HepG2 (cell line): ENCODE measurements around the gene MSMB. TPM values are rescaled to one million over a fixed set of nuclear protein-coding genes. Genes with fewer than 3 reads are reported as not detected.
A peak's percentile ranks its signal among the peaks of the same experiment; 100 is the strongest.

Experiments
- ARNTL ChIP-seq: sonication (generic); formaldehyde crosslinking; IDR thresholded peaks from 2 replicates; pipeline ENCODE4 v1.4.0; 2020; ENCODE audit warnings: mild to moderate bottlenecking, missing genetic modification reagents
- CBX1 ChIP-seq: IDR thresholded peaks from one replicate; pipeline ENCODE4 v1.6.1; 2016; ENCODE audit warnings: antibody characterized with exemption, low read depth
- DMAP1 ChIP-seq: IDR thresholded peaks from 2 replicates; pipeline ENCODE4 v1.6.1; 2016
- EED ChIP-seq: sonication (generic); formaldehyde crosslinking; IDR thresholded peaks from 2 replicates; pipeline ENCODE4 v1.5.0; 2020; ENCODE audit warnings: mild to moderate bottlenecking, missing genetic modification reagents
- EHMT2 ChIP-seq: fragments of 200-600 bp; sonication (generic); IDR thresholded peaks from 2 replicates; pipeline ENCODE4 v1.7.0; 2017; ENCODE audit warnings: antibody characterized with exemption, low read depth, low read length, borderline replicate concordance
- ELF3 ChIP-seq: IDR thresholded peaks from 2 replicates; pipeline ENCODE4 v1.6.1; 2016; ENCODE audit warnings: missing genetic modification reagents, missing compliant biosample characterization
- FOXP4 ChIP-seq: sonication (generic); formaldehyde crosslinking; IDR thresholded peaks from 2 replicates; pipeline ENCODE4 v1.4.0; 2020; ENCODE audit warnings: missing genetic modification reagents
- GLI4 ChIP-seq: sonication (generic); formaldehyde crosslinking; IDR thresholded peaks from 2 replicates; pipeline ENCODE4 v1.5.1; 2020; ENCODE audit warnings: missing genetic modification reagents, mild to moderate bottlenecking, moderate library complexity, borderline replicate concordance
- IKZF1 ChIP-seq: fragments of 450-650 bp; IDR thresholded peaks from 2 replicates; pipeline ENCODE4 v1.7.1; 2016
- MTA1 ChIP-seq: sonication (generic); formaldehyde crosslinking; IDR thresholded peaks from 2 replicates; pipeline ENCODE4 v1.4.0; 2020; ENCODE audit warnings: missing genetic modification reagents, mild to moderate bottlenecking, borderline replicate concordance
- MZF1 ChIP-seq: sonication (generic); formaldehyde crosslinking; IDR thresholded peaks from 2 replicates; pipeline ENCODE4 v1.8.1; 2023; ENCODE audit warnings: mild to moderate bottlenecking, missing genetic modification reagents, borderline replicate concordance
- NRL ChIP-seq: sonication (generic); formaldehyde crosslinking; IDR thresholded peaks from 2 replicates; pipeline ENCODE4 v1.5.0; 2020; ENCODE audit warnings: missing genetic modification reagents, mild to moderate bottlenecking, moderate library complexity, borderline replicate concordance
- PRMT3 ChIP-seq: sonication (generic); formaldehyde crosslinking; IDR thresholded peaks from 2 replicates; pipeline ENCODE4 v1.8.1; 2022; ENCODE audit warnings: low read depth, mild to moderate bottlenecking, moderate library complexity, missing genetic modification reagents, borderline replicate concordance
- SALL2 ChIP-seq: sonication (generic); formaldehyde crosslinking; IDR thresholded peaks from 2 replicates; pipeline ENCODE4 v1.8.1; 2023; ENCODE audit warnings: mild to moderate bottlenecking, missing genetic modification reagents, inconsistent platforms
- SMAD9 ChIP-seq: sonication (generic); formaldehyde crosslinking; IDR thresholded peaks from 2 replicates; pipeline ENCODE4 v1.5.1; 2020; ENCODE audit warnings: mild to moderate bottlenecking, missing genetic modification reagents
- ZFP37 ChIP-seq: sonication (generic); formaldehyde crosslinking; IDR thresholded peaks from 2 replicates; pipeline ENCODE4 v1.4.0; 2020; ENCODE audit warnings: missing genetic modification reagents, borderline replicate concordance
- ZNF205 ChIP-seq: IDR thresholded peaks from 2 replicates; pipeline ENCODE4 v1.6.1; 2018; ENCODE audit warnings: missing biosample characterization, missing genetic modification reagents
- ZNF260 ChIP-seq: sonication (generic); formaldehyde crosslinking; IDR thresholded peaks from 2 replicates; pipeline ENCODE4 v1.4.0; 2020; ENCODE audit warnings: missing genetic modification reagents, low read depth, mild to moderate bottlenecking, borderline replicate concordance
- ZNF326 ChIP-seq: sonication (generic); formaldehyde crosslinking; IDR thresholded peaks from 2 replicates; pipeline ENCODE4 v1.4.0; 2020; ENCODE audit warnings: missing genetic modification reagents, borderline replicate concordance
- ZNF552 ChIP-seq: sonication (generic); formaldehyde crosslinking; IDR thresholded peaks from 2 replicates; pipeline ENCODE4 v1.9.0; 2022; ENCODE audit warnings: missing genetic modification reagents, mild to moderate bottlenecking, borderline replicate concordance
- ZNF629 ChIP-seq: sonication (generic); formaldehyde crosslinking; conservative IDR thresholded peaks from 2 replicates; pipeline ENCODE4 v1.5.0; 2020; ENCODE audit warnings: missing genetic modification reagents
- ZNF75D ChIP-seq: sonication (generic); formaldehyde crosslinking; IDR thresholded peaks from 2 replicates; pipeline ENCODE4 v1.8.1; 2023; ENCODE audit warnings: missing genetic modification reagents, mild to moderate bottlenecking, borderline replicate concordance
- ZNF891 ChIP-seq: sonication (generic); formaldehyde crosslinking; IDR thresholded peaks from 2 replicates; pipeline ENCODE4 v1.5.0; 2020; ENCODE audit warnings: mild to moderate bottlenecking, missing genetic modification reagents
- ZSCAN30 ChIP-seq: sonication (generic); formaldehyde crosslinking; IDR thresholded peaks from 2 replicates; pipeline ENCODE4 v1.5.0; 2020; ENCODE audit warnings: mild to moderate bottlenecking, missing genetic modification reagents
- polyA plus RNA-seq, 8 experiments: library from polyadenylated mRNA; depleted of rRNA in 3 of 8; stranded (reverse) in 7 of 8; unstranded in 1 of 8; fragments of >200 nt; fragmentation: Illumina TruSeq in 4 of 8; extraction: Trizol in 4 of 8; gene quantifications; 2 replicates each; pipeline versions ENCODE4 v1.2.1 to v1.2.3, GENCODE V29; 2011 to 2016; ENCODE audit warnings: low read depth in 4 of 8, missing spikeins in 1 of 8, mixed read lengths in 1 of 8; ENCODE audit not compliant: insufficient read depth in 1 of 8
- total RNA-seq, 5 experiments: library from RNA; depleted of rRNA; stranded (reverse); fragments of >200 nt; fragmentation: Illumina TruSeq; extraction: Trizol; gene quantifications; 2 replicates each; pipeline ENCODE4 v1.2.3, GENCODE V29; 2016; ENCODE audit warnings: low read depth in 1 of 5
- TF ChIP-seq, protein P1 (sequence below): IDR thresholded peaks from 2 replicates; pipeline ENCODE4 v1.6.1; 2016; ENCODE audit warnings: missing compliant biosample characterization, missing genetic modification reagents, borderline replicate concordance
- TF ChIP-seq, protein P2 (sequence below), 2 experiments: sonication (generic) in 1 of 2; formaldehyde crosslinking in 1 of 2; IDR thresholded peaks; 2 replicates each; pipeline versions ENCODE4 v1.4.0 to v1.6.1; 2018 to 2020; ENCODE audit warnings: missing genetic modification reagents in 2 of 2, borderline replicate concordance in 1 of 2, low read depth in 1 of 2, mild to moderate bottlenecking in 1 of 2, missing biosample characterization in 1 of 2

MSMB gene
- total and polyA plus RNA-seq, 2 of the 13 experiments (the other 11 are each of a cell fraction or from before 2014, with no cell fraction given), result 0.84 TPM; not detected in 1

DNA sequence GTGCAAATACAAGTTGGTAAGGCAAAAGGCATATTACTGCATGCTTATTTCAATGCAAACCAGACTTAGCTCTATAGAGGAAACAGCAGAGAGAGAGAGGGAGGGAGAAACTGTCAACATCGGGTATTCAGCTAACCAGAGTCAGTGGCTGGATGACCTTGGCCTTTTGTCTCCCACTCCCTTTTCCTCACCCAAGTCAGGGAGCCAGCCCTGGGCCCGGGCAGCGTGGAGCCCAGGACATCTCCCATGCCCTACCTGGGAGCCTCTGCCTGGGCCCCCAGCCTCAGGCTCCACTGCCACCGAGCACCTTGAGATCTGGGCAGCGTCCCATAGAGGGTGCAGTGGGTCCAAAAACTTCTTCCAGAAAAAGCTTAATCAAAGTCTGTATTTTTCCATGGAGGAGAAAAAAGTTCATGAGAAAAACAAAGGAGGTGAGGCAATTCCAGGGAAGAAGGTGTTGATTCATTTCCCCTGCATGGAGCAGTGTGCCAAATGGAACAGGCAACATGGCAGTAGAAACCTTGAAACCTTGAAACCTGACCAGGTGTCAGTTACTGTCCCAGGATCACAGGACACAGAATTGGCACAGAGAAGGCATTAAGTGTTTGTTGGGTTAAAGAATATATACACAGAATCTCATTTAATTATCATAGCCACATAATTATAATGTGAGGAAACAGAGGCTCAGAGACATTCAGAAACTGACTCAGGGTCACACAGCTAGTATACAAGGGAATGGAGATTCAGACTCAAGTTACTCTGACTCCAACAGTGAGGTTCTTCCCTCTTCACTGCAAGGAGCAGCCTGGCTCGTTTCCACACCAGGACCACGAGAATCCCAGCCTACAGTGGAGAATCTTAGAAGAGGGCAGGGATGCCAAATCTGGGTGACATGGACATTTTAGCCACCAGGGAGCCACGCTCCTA is 9.9 kb downstream of the MSMB start (continued):
- TF ChIP-seq EHMT2, result no peak; the same call in 1 of the 2 replicates
- peak; percentile 75 for TF ChIP-seq DMAP1 (CRISPR knock-in tag)
- TF ChIP-seq ZNF629 (CRISPR knock-in tag), result no peak
- TF ChIP-seq MZF1 (CRISPR knock-in tag), result no peak
- TF ChIP-seq ARNTL (CRISPR knock-in tag), result no peak
- no peak for TF ChIP-seq ZNF552 (CRISPR knock-in tag)
- TF ChIP-seq FOXP4 (CRISPR knock-in tag), result peak; percentile 80
- TF ChIP-seq ZNF891 (CRISPR knock-in tag), result no peak
- no peak for TF ChIP-seq SMAD9 (CRISPR knock-in tag)
- TF ChIP-seq ELF3, result peak; percentile 75
- no peak for TF ChIP-seq GLI4 (CRISPR knock-in tag)
- no peak for TF ChIP-seq PRMT3 (CRISPR knock-in tag)
- no peak for TF ChIP-seq NRL (CRISPR knock-in tag)
- TF ChIP-seq ZNF75D (CRISPR knock-in tag), result no peak
- no peak for TF ChIP-seq SALL2 (CRISPR knock-in tag)
- no peak for TF ChIP-seq ZNF326 (CRISPR knock-in tag)
- no peak for TF ChIP-seq CBX1
- TF ChIP-seq EED (CRISPR knock-in tag), result no peak
- TF ChIP-seq ZSCAN30 (CRISPR knock-in tag), result 0 out of 2 replicates have a peak, but pooled peaks have one; percentile 9
- TF ChIP-seq IKZF1, result no peak
- TF ChIP-seq, protein P1, sequence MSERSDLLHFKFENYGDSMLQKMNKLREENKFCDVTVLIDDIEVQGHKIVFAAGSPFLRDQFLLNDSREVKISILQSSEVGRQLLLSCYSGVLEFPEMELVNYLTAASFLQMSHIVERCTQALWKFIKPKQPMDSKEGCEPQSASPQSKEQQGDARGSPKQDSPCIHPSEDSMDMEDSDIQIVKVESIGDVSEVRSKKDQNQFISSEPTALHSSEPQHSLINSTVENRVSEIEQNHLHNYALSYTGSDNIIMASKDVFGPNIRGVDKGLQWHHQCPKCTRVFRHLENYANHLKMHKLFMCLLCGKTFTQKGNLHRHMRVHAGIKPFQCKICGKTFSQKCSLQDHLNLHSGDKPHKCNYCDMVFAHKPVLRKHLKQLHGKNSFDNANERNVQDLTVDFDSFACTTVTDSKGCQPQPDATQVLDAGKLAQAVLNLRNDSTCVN (CRISPR knock-in tag), result peak; percentile 86
- TF ChIP-seq, protein P2, sequence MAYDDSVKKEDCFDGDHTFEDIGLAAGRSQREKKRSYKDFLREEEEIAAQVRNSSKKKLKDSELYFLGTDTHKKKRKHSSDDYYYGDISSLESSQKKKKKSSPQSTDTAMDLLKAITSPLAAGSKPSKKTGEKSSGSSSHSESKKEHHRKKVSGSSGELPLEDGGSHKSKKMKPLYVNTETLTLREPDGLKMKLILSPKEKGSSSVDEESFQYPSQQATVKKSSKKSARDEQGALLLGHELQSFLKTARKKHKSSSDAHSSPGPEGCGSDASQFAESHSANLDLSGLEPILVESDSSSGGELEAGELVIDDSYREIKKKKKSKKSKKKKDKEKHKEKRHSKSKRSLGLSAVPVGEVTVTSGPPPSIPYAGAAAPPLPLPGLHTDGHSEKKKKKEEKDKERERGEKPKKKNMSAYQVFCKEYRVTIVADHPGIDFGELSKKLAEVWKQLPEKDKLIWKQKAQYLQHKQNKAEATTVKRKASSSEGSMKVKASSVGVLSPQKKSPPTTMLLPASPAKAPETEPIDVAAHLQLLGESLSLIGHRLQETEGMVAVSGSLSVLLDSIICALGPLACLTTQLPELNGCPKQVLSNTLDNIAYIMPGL (CRISPR knock-in tag; IDR thresholded peaks at IDR 0.05; ENCODE audit: borderline replicate concordance in 1 of 2, low read depth in 1 of 2), result 0 out of 4 replicates have a peak, but pooled peaks of 1 of the 2 experiments have one; percentile 35
- peak; percentile 97 for TF ChIP-seq MTA1 (CRISPR knock-in tag)
- no peak for TF ChIP-seq ZFP37
- TF ChIP-seq ZNF260 (CRISPR knock-in tag), result no peak
- no peak for TF ChIP-seq ZNF205 (CRISPR knock-in tag)
